Esophagus muscularis mucosa (tissue), 4 donors: ENCODE measurements around the gene KRTAP10-7.

ENCODE experiments used
- CTCF ChIP-seq, 3 experiments: fragments of 200-600 bp in 2 of 3; fragments of 450-650 bp in 1 of 3; sonication (generic) in 2 of 3; IDR thresholded peaks; one replicate each; pipeline ENCODE4 v1.5.1; 2017 to 2019; ENCODE audit warnings: antibody characterized with exemption in 3 of 3, mild to moderate bottlenecking in 2 of 3, moderate library complexity in 1 of 3
- EP300 ChIP-seq: sonication (generic); formaldehyde crosslinking; IDR thresholded peaks from one replicate; pipeline ENCODE4 v1.6.1; 2017; ENCODE audit warnings: antibody characterized with exemption
- POLR2A ChIP-seq: fragments of 450-650 bp; IDR thresholded peaks from one replicate; pipeline ENCODE4 v1.6.1; 2017; ENCODE audit warnings: antibody characterized with exemption, moderate library complexity, mild to moderate bottlenecking, low read depth
- POLR2AphosphoS5 ChIP-seq, 2 donors: sonication (generic); formaldehyde crosslinking; IDR thresholded peaks; one replicate each; pipeline ENCODE4 v1.6.1; 2017; ENCODE audit warnings: antibody characterized with exemption in 2 of 2

DNA sequence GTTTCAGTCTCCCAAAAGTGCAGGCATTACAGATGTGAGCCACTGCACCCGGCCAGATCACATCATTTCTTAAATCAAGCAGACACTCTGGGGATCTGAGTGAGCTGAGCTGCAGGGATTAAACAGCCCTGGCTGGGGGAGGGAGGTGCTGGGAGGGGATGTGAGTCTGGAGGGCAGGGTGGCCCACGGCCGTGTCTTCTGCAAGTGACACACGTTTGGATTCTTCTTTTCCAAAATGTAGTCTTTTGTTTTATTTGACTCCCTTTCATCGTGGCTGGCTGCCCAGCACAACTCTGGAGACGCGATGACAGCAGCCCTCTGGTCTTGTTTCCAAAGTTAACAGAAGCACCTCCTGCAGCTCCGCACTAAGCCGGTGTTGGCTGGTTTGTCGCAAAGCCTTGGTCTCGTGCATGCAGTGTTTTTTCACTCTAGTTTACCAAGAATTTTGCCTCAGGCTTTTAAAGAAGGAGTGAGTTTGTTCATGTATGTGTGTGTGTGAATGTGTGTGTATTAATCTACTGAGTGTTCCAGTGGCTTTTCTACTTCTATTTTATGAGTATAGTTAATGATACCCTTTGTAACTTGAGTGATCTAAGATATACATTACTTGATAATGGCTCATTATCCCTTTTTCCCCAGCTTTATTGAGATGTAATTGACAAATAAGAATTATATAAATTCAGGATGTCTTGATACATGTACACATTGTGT is 17.2 kb upstream of the KRTAP10-7 start:
- no peak for TF ChIP-seq CTCF (IDR thresholded peaks at IDR 0.05)
- TF ChIP-seq POLR2A: no peak
- no peak for TF ChIP-seq POLR2AphosphoS5 (IDR thresholded peaks at IDR 0.05)
- no peak for TF ChIP-seq EP300
